GM10266 (cell line): ENCODE measurements around the gene SAP30BP.
A peak's percentile ranks its signal among the peaks of the same experiment; 100 is the strongest.

ENCODE experiments used
- DNase-seq: peaks from one replicate; pipeline ENCODE4 v3.0.0; 2012; ENCODE audit errors: extremely low spot score
- CTCF ChIP-seq: IDR thresholded peaks from 2 replicates; pipeline ENCODE4 v1.5.1; 2012; ENCODE audit warnings: mild to moderate bottlenecking, low read depth; ENCODE audit not compliant: control insufficient read depth, insufficient read depth; ENCODE audit errors: missing control alignments

Gene SAP30BP

GRCh38 chr17:75623386-75623785 is 43.8 kb upstream of the SAP30BP start:
- no peak for DNase-seq
- TF ChIP-seq CTCF: no peak

GRCh38 chr17:75624021-75624420 is 43.1 kb upstream of the SAP30BP start:
- no peak for TF ChIP-seq CTCF
- no peak for DNase-seq

GRCh38 chr17:75624714-75625345 is 42.3 kb upstream of the SAP30BP start:
- TF ChIP-seq CTCF: no peak
- no peak for DNase-seq

- TF ChIP-seq CTCF: peak; percentile 49
- DNase-seq: peak; percentile 72
Measured at GRCh38 chr17:75625813-75626486, 41.2 kb upstream of the SAP30BP start.

GRCh38 chr17:75626496-75627038 is 40.6 kb upstream of the SAP30BP start:
- no peak for TF ChIP-seq CTCF
- no peak for DNase-seq

- no peak for TF ChIP-seq CTCF
- DNase-seq: no peak
Measured at GRCh38 chr17:75627094-75627493, 40.0 kb upstream of the SAP30BP start.

- no peak for DNase-seq
- no peak for TF ChIP-seq CTCF
Measured at GRCh38 chr17:75628425-75628824, 38.7 kb upstream of the SAP30BP start.
